HepG2 (cell line): ENCODE measurements around the gene THADA. TPM values are rescaled to one million over a fixed set of nuclear protein-coding genes. Genes with fewer than 3 reads are reported as not detected.

Source experiments
- BCL6 ChIP-seq: IDR thresholded peaks from 2 replicates; pipeline ENCODE4 v1.6.1; 2016; ENCODE audit warnings: missing genetic modification reagents, missing compliant biosample characterization
- HDAC1 ChIP-seq: sonication (generic); formaldehyde crosslinking; IDR thresholded peaks from 2 replicates; pipeline ENCODE4 v1.5.1; 2020; ENCODE audit warnings: mild to moderate bottlenecking, missing genetic modification reagents
- HNRNPK ChIP-seq: fragments of 200-400 bp; formaldehyde crosslinking; IDR thresholded peaks from 2 replicates; pipeline ENCODE4 v1.6.1; 2018; ENCODE audit warnings: low read length, low read depth, moderate library complexity, mild to moderate bottlenecking; ENCODE audit not compliant: poor library complexity, severe bottlenecking
- KDM5B ChIP-seq: sonication (generic); formaldehyde crosslinking; IDR thresholded peaks from 2 replicates; pipeline ENCODE4 v1.4.0; 2020; ENCODE audit warnings: missing genetic modification reagents, mild to moderate bottlenecking, borderline replicate concordance
- KLF16 ChIP-seq, 2 experiments: sonication (generic) in 1 of 2; formaldehyde crosslinking in 1 of 2; IDR thresholded peaks; 2 replicates each; pipeline versions ENCODE4 v1.6.1 to v1.8.0; 2016 to 2023; ENCODE audit warnings: missing genetic modification reagents in 2 of 2, missing compliant biosample characterization in 1 of 2
- MAFF ChIP-seq: IDR thresholded peaks from 2 replicates; pipeline ENCODE4 v1.6.1; 2011; ENCODE audit warnings: low read depth, low read length, improper control_type of control experiment
- MATR3 ChIP-seq: sonication (generic); formaldehyde crosslinking; IDR thresholded peaks from 2 replicates; pipeline ENCODE4 v1.4.0; 2020; ENCODE audit warnings: missing genetic modification reagents
- PRPF4 ChIP-seq: fragments of 200-400 bp; formaldehyde crosslinking; IDR thresholded peaks from 2 replicates; pipeline ENCODE4 v1.6.1; 2016; ENCODE audit warnings: low read length, low read depth; ENCODE audit not compliant: poor library complexity, severe bottlenecking
- SMAD9 ChIP-seq: sonication (generic); formaldehyde crosslinking; IDR thresholded peaks from 2 replicates; pipeline ENCODE4 v1.5.1; 2020; ENCODE audit warnings: mild to moderate bottlenecking, missing genetic modification reagents
- SMC3 ChIP-seq: IDR thresholded peaks from 2 replicates; pipeline ENCODE4 v1.6.1; 2011; ENCODE audit warnings: low read length, improper control_type of control experiment
- SNAPC2 ChIP-seq: sonication (generic); formaldehyde crosslinking; IDR thresholded peaks from 2 replicates; pipeline ENCODE4 v1.8.1; 2022; ENCODE audit warnings: mild to moderate bottlenecking, missing genetic modification reagents
- STAT5B ChIP-seq: sonication (generic); formaldehyde crosslinking; IDR thresholded peaks from 2 replicates; pipeline ENCODE4 v1.4.0; 2020; ENCODE audit warnings: missing genetic modification reagents
- YEATS2 ChIP-seq: sonication (generic); formaldehyde crosslinking; IDR thresholded peaks from 2 replicates; pipeline ENCODE4 v1.4.0; 2020; ENCODE audit warnings: missing genetic modification reagents, borderline replicate concordance
- ZNF275 ChIP-seq: sonication (generic); formaldehyde crosslinking; IDR thresholded peaks from 2 replicates; pipeline ENCODE4 v1.8.0; 2022; ENCODE audit warnings: missing genetic modification reagents, mild to moderate bottlenecking, inconsistent platforms, borderline replicate concordance
- ZNF530 ChIP-seq: sonication (generic); formaldehyde crosslinking; IDR thresholded peaks from 2 replicates; pipeline ENCODE4 v1.5.0; 2020; ENCODE audit warnings: low read depth, mild to moderate bottlenecking, missing genetic modification reagents
- ZNF619 ChIP-seq: sonication (generic); formaldehyde crosslinking; IDR thresholded peaks from 2 replicates; pipeline ENCODE4 v1.4.0; 2020; ENCODE audit warnings: mild to moderate bottlenecking, missing genetic modification reagents
- ZNF788 ChIP-seq: sonication (generic); formaldehyde crosslinking; IDR thresholded peaks from 2 replicates; pipeline ENCODE4 v1.5.0; 2020; ENCODE audit warnings: mild to moderate bottlenecking, missing genetic modification reagents, borderline replicate concordance
- polyA plus RNA-seq, 8 experiments: library from polyadenylated mRNA; depleted of rRNA in 3 of 8; stranded (reverse) in 7 of 8; unstranded in 1 of 8; fragments of >200 nt; fragmentation: Illumina TruSeq in 4 of 8; extraction: Trizol in 4 of 8; gene quantifications; 2 replicates each; pipeline versions ENCODE4 v1.2.1 to v1.2.3, GENCODE V29; 2011 to 2016; ENCODE audit warnings: low read depth in 4 of 8, missing spikeins in 1 of 8, mixed read lengths in 1 of 8; ENCODE audit not compliant: insufficient read depth in 1 of 8
- total RNA-seq, 5 experiments: library from RNA; depleted of rRNA; stranded (reverse); fragments of >200 nt; fragmentation: Illumina TruSeq; extraction: Trizol; gene quantifications; 2 replicates each; pipeline ENCODE4 v1.2.3, GENCODE V29; 2016; ENCODE audit warnings: low read depth in 1 of 5
- TF ChIP-seq, protein P1 (sequence below): IDR thresholded peaks from 2 replicates; pipeline ENCODE4 v1.6.1; 2016; ENCODE audit warnings: low read depth, borderline replicate concordance
- TF ChIP-seq, protein P2 (sequence below): sonication (generic); formaldehyde crosslinking; IDR thresholded peaks from 2 replicates; pipeline ENCODE4 v1.5.0; 2020; ENCODE audit warnings: mild to moderate bottlenecking, low read depth, missing genetic modification reagents, borderline replicate concordance
- TF ChIP-seq, protein P3 (sequence below): IDR thresholded peaks from 2 replicates; pipeline ENCODE4 v1.6.1; 2016; ENCODE audit warnings: low read depth, missing genetic modification reagents, missing compliant biosample characterization
- TF ChIP-seq, protein P4 (sequence below): IDR thresholded peaks from 2 replicates; pipeline ENCODE4 v1.6.1; 2016; ENCODE audit warnings: low read depth

The THADA gene
- total and polyA plus RNA-seq, 2 of the 13 experiments (the other 11 are each of a cell fraction or from before 2014, with no cell fraction given): 12.7 to 21.7 TPM

DNA sequence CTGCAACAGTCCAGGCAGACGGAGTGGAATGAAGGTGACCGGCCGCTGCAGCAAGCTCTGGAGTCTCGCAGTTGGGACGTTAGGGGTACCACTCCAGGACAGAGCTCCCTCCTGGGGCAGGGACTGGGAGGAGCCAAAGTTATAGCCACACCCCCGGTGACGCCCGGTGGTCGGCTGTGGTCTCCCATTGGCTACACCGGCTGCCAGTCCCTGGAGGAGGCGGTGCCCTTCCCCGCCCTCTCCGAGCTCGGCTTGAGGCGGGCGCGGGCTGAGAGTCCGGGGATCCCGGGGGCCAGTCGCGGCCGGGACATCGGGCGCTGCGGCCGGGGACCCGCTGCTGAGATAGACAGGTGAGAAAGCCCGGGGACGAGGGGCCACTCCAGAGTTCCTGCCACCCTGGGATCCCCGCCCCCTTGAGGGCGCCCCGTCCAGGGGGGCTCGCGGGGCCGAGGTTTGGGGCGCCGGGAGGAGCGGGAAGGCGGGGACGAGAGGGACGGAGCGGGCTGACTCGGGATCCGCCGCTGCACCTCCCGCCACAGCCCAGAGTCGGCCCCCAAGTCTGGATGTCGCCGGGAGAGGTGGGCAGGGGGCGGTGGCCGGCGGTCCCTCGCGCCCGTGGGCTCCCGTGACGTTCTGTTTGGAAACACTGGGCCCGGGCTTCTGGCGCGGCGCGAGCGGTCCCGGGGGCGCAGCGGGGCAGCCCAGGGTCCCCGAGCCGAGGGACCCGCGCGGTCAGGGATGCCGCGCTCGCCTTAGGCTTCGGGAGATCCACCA lies 41.4 kb upstream of the THADA start, which contains the start of gene PLEKHH2 (continued):
- TF ChIP-seq KLF16 (CRISPR knock-in tag; IDR thresholded peaks at IDR 0.05): no peak; a peak in 1 of 4 replicates
- TF ChIP-seq, protein P1, sequence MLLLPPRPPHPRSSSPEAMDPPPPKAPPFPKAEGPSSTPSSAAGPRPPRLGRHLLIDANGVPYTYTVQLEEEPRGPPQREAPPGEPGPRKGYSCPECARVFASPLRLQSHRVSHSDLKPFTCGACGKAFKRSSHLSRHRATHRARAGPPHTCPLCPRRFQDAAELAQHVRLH: 0 out of 2 replicates have a peak, but pooled peaks have one; percentile 29
- TF ChIP-seq YEATS2 (CRISPR knock-in tag): no peak; the same call in 1 of the 2 replicates
- 0 out of 2 replicates have a peak, but pooled peaks have one; percentile 38 for TF ChIP-seq ZNF788 (CRISPR knock-in tag)
- TF ChIP-seq STAT5B (CRISPR knock-in tag): no peak
- TF ChIP-seq, protein P2, sequence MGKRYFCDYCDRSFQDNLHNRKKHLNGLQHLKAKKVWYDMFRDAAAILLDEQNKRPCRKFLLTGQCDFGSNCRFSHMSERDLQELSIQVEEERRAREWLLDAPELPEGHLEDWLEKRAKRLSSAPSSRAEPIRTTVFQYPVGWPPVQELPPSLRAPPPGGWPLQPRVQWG (CRISPR knock-in tag): no peak
- TF ChIP-seq HNRNPK: peak; percentile 69
- no peak for TF ChIP-seq HDAC1 (CRISPR knock-in tag)
- TF ChIP-seq SMAD9 (CRISPR knock-in tag): no peak
- no peak for TF ChIP-seq MATR3 (CRISPR knock-in tag)
- no peak for TF ChIP-seq SMC3
- TF ChIP-seq, protein P3, sequence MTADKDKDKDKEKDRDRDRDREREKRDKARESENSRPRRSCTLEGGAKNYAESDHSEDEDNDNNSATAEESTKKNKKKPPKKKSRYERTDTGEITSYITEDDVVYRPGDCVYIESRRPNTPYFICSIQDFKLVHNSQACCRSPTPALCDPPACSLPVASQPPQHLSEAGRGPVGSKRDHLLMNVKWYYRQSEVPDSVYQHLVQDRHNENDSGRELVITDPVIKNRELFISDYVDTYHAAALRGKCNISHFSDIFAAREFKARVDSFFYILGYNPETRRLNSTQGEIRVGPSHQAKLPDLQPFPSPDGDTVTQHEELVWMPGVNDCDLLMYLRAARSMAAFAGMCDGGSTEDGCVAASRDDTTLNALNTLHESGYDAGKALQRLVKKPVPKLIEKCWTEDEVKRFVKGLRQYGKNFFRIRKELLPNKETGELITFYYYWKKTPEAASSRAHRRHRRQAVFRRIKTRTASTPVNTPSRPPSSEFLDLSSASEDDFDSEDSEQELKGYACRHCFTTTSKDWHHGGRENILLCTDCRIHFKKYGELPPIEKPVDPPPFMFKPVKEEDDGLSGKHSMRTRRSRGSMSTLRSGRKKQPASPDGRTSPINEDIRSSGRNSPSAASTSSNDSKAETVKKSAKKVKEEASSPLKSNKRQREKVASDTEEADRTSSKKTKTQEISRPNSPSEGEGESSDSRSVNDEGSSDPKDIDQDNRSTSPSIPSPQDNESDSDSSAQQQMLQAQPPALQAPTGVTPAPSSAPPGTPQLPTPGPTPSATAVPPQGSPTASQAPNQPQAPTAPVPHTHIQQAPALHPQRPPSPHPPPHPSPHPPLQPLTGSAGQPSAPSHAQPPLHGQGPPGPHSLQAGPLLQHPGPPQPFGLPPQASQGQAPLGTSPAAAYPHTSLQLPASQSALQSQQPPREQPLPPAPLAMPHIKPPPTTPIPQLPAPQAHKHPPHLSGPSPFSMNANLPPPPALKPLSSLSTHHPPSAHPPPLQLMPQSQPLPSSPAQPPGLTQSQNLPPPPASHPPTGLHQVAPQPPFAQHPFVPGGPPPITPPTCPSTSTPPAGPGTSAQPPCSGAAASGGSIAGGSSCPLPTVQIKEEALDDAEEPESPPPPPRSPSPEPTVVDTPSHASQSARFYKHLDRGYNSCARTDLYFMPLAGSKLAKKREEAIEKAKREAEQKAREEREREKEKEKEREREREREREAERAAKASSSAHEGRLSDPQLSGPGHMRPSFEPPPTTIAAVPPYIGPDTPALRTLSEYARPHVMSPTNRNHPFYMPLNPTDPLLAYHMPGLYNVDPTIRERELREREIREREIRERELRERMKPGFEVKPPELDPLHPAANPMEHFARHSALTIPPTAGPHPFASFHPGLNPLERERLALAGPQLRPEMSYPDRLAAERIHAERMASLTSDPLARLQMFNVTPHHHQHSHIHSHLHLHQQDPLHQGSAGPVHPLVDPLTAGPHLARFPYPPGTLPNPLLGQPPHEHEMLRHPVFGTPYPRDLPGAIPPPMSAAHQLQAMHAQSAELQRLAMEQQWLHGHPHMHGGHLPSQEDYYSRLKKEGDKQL (CRISPR knock-in tag): no peak
- peak; percentile 67 for TF ChIP-seq BCL6 (CRISPR knock-in tag)
- TF ChIP-seq ZNF619 (CRISPR knock-in tag): no peak
- 0 out of 2 replicates have a peak, but pooled peaks have one; percentile 57 for TF ChIP-seq ZNF275 (CRISPR knock-in tag)
- no peak for TF ChIP-seq SNAPC2 (CRISPR knock-in tag)
- no peak for TF ChIP-seq PRPF4
- TF ChIP-seq MAFF: no peak
- TF ChIP-seq, protein P4, sequence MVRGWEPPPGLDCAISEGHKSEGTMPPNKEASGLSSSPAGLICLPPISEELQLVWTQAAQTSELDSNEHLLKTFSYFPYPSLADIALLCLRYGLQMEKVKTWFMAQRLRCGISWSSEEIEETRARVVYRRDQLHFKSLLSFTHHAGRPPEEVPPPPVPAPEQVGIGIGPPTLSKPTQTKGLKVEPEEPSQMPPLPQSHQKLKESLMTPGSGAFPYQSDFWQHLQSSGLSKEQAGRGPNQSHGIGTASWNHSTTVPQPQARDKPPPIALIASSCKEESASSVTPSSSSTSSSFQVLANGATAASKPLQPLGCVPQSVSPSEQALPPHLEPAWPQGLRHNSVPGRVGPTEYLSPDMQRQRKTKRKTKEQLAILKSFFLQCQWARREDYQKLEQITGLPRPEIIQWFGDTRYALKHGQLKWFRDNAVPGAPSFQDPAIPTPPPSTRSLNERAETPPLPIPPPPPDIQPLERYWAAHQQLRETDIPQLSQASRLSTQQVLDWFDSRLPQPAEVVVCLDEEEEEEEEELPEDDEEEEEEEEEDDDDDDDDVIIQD (CRISPR knock-in tag): peak; percentile 53; the same call in 1 of the 2 replicates
- TF ChIP-seq KDM5B (CRISPR knock-in tag): peak; percentile 63; the same call in 1 of the 2 replicates
- TF ChIP-seq ZNF530 (CRISPR knock-in tag): no peak
